GM23338 (cell line): ENCODE results near the gene SKP1. TPM values are rescaled to one million over a fixed set of nuclear protein-coding genes. Genes with fewer than 3 reads are reported as not detected.

ENCODE experiments used
- ATAC-seq: fragments of 200-7000 bp; cut with Tn5 transposase; 3 replicates; pipeline ENCODE4 v1.9.1; 2020
- DNase-seq: peaks from one replicate; pipeline ENCODE4 v3.0.0-alpha.2; 2015; ENCODE audit warnings: low spot score
- H2AFZ ChIP-seq: fragments of 200-600 bp; sonication (generic); 2 replicates; pipeline ENCODE4 v1.8.0; 2016; ENCODE audit warnings: antibody characterized with exemption, mild to moderate bottlenecking, moderate library complexity
- H3F3A ChIP-seq: fragments of 200-600 bp; sonication (generic); replicated peaks from 2 replicates; pipeline ENCODE4 v1.8.0; 2017; ENCODE audit warnings: antibody characterized with exemption, mixed run types, low read depth
- H3K27ac ChIP-seq: fragments of 200-600 bp; sonication (generic); 2 replicates; pipeline ENCODE4 v1.6.1; 2016; ENCODE audit warnings: low read depth
- H3K27me3 ChIP-seq: fragments of 200-600 bp; sonication (generic); 2 replicates; pipeline ENCODE4 v1.8.0; 2016; ENCODE audit warnings: mild to moderate bottlenecking, mixed run types, moderate library complexity; ENCODE audit not compliant: insufficient read depth
- H3K36me3 ChIP-seq: fragments of 200-600 bp; sonication (generic); 2 replicates; pipeline ENCODE4 v1.8.0; 2016; ENCODE audit warnings: mild to moderate bottlenecking; ENCODE audit not compliant: insufficient read depth
- H3K4me1 ChIP-seq: fragments of 200-600 bp; sonication (generic); 2 replicates; pipeline ENCODE4 v1.8.0; 2016; ENCODE audit warnings: mild to moderate bottlenecking, moderate library complexity; ENCODE audit not compliant: insufficient read depth
- H3K4me2 ChIP-seq: fragments of 200-600 bp; sonication (generic); 2 replicates; pipeline ENCODE4 v1.7.1; 2017; ENCODE audit warnings: mixed run types
- H3K4me3 ChIP-seq: fragments of 200-600 bp; sonication (generic); 2 replicates; pipeline ENCODE4 v1.6.1; 2016; ENCODE audit warnings: mixed run types
- H3K79me2 ChIP-seq: fragments of 200-600 bp; sonication (generic); replicated peaks from 2 replicates; pipeline ENCODE4 v1.8.0; 2017; ENCODE audit warnings: mild to moderate bottlenecking; ENCODE audit not compliant: insufficient read depth
- H3K9me2 ChIP-seq: fragments of 200-600 bp; sonication (generic); 2 replicates; pipeline ENCODE4 v1.8.0; 2017; ENCODE audit not compliant: insufficient read depth
- H4K20me1 ChIP-seq: fragments of 200-600 bp; sonication (generic); replicated peaks from 2 replicates; pipeline ENCODE4 v1.8.0; 2017; ENCODE audit warnings: mild to moderate bottlenecking; ENCODE audit not compliant: insufficient read depth
- H3K27ac Mint-ChIP-seq: 2 replicates; pipeline ENCODE4 v1.8.0; 2020; ENCODE audit warnings: inconsistent platforms, mild to moderate bottlenecking, moderate library complexity, mixed read lengths
- H3K27me3 Mint-ChIP-seq: 3 replicates; pipeline ENCODE4 v1.8.0; 2022; ENCODE audit warnings: low read depth, mild to moderate bottlenecking, moderate library complexity, mixed read lengths, inconsistent platforms; ENCODE audit not compliant: insufficient read depth, poor library complexity
- H3K36me3 Mint-ChIP-seq: 3 replicates; pipeline ENCODE4 v1.8.0; 2021; ENCODE audit warnings: low read depth, mild to moderate bottlenecking, inconsistent platforms, moderate library complexity, mixed read lengths
- H3K4me1 Mint-ChIP-seq: 3 replicates; pipeline ENCODE4 v1.8.0; 2020; ENCODE audit warnings: mild to moderate bottlenecking, inconsistent platforms, mixed read lengths
- H3K4me3 Mint-ChIP-seq: 3 replicates; pipeline ENCODE4 v1.8.0; 2021; ENCODE audit warnings: moderate library complexity, mild to moderate bottlenecking, inconsistent platforms, mixed read lengths
- H3K9me3 Mint-ChIP-seq: 3 replicates; pipeline ENCODE4 v1.8.0; 2020; ENCODE audit warnings: moderate library complexity, mild to moderate bottlenecking, inconsistent platforms, mixed read lengths
- CREB1 ChIP-seq: fragments of 250-450 bp; sonication (Bioruptor Pico); IDR thresholded peaks from 2 replicates; pipeline ENCODE4 v1.5.0; 2020; ENCODE audit warnings: low read depth, mild to moderate bottlenecking, moderate library complexity
- ETS1 ChIP-seq: IDR thresholded peaks from 2 replicates; pipeline ENCODE4 v1.6.1; 2016; ENCODE audit warnings: antibody characterized with exemption
- EZH2 ChIP-seq: fragments of 200-600 bp; sonication (generic); IDR thresholded peaks from one replicate; pipeline ENCODE4 v1.8.0; 2017; ENCODE audit warnings: antibody characterized with exemption, mild to moderate bottlenecking, low read depth; ENCODE audit not compliant: unreplicated experiment
- EZH2phosphoT487 ChIP-seq: fragments of 200-600 bp; sonication (generic); IDR thresholded peaks from one replicate; pipeline ENCODE4 v1.8.1; 2018; ENCODE audit warnings: antibody characterized with exemption; ENCODE audit not compliant: unreplicated experiment
- JUNB ChIP-seq: IDR thresholded peaks from one replicate; pipeline ENCODE4 v1.6.1; 2016; ENCODE audit warnings: antibody characterized with exemption; ENCODE audit not compliant: unreplicated experiment
- NANOG ChIP-seq: IDR thresholded peaks from 2 replicates; pipeline ENCODE4 v1.6.1; 2016; ENCODE audit warnings: antibody characterized with exemption, borderline replicate concordance
- POLR2AphosphoS5 ChIP-seq: IDR thresholded peaks from 2 replicates; pipeline ENCODE4 v1.6.1; 2016; ENCODE audit warnings: antibody characterized with exemption, low read depth
- REST ChIP-seq: IDR thresholded peaks from one replicate; pipeline ENCODE4 v1.6.1; 2018; ENCODE audit warnings: antibody characterized with exemption; ENCODE audit not compliant: unreplicated experiment
- STAT1 ChIP-seq: IDR thresholded peaks from one replicate; pipeline ENCODE4 v1.6.1; 2016; ENCODE audit warnings: antibody characterized with exemption; ENCODE audit not compliant: unreplicated experiment
- ZNF114 ChIP-seq: fragments of 250-450 bp; sonication (Bioruptor Pico); IDR thresholded peaks from 2 replicates; pipeline ENCODE4 v1.5.0; 2020; ENCODE audit warnings: mild to moderate bottlenecking, moderate library complexity
- ZNF331 ChIP-seq: fragments of 250-450 bp; sonication (Bioruptor Pico); IDR thresholded peaks from 2 replicates; pipeline ENCODE4 v1.5.0; 2020; ENCODE audit warnings: low read depth, mild to moderate bottlenecking, moderate library complexity
- ZNF462 ChIP-seq: fragments of 250-450 bp; sonication (Bioruptor Pico); IDR thresholded peaks from 2 replicates; pipeline ENCODE4 v1.5.0; 2020; ENCODE audit warnings: mild to moderate bottlenecking, moderate library complexity
- polyA plus RNA-seq: library from polyadenylated mRNA; unstranded; fragments of >200 nt; fragmentation: Nextera tagmentation; extraction: Ambion mirVana; gene quantifications from 2 replicates; pipeline ENCODE4 v1.2.1, GENCODE V29; 2016
- total RNA-seq: library from RNA; depleted of rRNA; stranded (reverse); fragments of >200 nt; shearing (Covaris generic); gene quantifications from 2 replicates; pipeline ENCODE4 v1.2.3, GENCODE V29; 2014
- TF ChIP-seq, protein P1 (sequence below), 2 experiments: fragments of 200-600 bp in 1 of 2; sonication (generic) in 1 of 2; conservative IDR thresholded peaks; 2 replicates each; pipeline versions ENCODE4 v1.5.1 to v1.6.1; 2016 to 2017; ENCODE audit warnings: antibody characterized with exemption in 2 of 2, low read depth in 2 of 2, mild to moderate bottlenecking in 2 of 2, moderate library complexity in 1 of 2

SKP1 gene
- total and polyA plus RNA-seq, 2 experiments from 2014 or later, result 244 to 440 TPM

DNA sequence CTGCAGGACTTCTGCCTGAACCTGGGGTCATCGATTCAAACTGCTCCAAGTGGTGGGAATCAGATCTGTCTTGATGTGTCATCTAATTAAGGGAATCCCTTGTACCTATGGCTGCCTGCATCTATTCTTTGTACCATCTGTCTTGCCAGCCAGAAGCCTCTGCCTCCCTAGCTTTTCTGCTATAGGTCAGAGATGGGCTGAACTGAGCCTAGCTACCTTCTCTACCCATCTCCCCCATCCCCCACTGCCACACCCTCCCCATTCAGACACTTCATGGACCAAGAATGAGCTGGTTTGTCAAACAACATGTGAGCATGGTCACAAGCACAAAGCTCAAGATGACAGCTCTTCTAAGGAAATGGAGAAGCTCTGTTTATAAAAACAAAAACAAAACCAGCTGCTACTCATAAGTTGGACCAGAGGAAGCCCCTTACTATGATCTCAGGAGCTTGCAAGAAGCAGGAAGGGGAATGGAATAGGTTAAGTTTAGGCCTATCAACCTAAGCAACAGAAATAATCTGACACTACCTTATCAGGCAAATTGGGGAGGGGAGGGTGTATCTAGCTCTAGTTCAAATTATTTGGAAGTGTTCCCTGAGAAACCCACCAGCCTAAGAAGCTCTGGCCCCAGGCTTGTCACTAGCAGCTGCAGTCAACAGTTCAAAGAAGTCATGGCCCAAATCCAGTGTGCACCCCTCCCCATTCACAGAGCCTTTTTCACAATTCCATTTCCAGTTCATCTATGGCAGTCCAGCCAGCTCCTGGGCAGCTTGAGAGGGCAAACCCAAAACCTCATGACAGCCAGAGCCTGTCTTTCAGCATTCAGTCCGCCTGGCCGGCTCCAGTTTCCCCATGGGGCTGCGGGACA is 29.9 kb downstream of the SKP1 start:
- Histone ChIP-seq H2AFZ (no peak overlapping the region), H3K4me1 (0 out of 2 replicates have a peak, but pooled peaks cover 6% of the 10 kb centered on the region), H3K4me3 (no peak overlapping the region), H3F3A (peaks cover 8% of the 10 kb centered on the region; the same call in 1 of the 2 replicates), H3K36me3 (peaks cover 9% of the 10 kb centered on the region), H3K4me2 (no peak overlapping the region), H4K20me1 (peaks cover 35% of the 10 kb centered on the region), H3K27me3 (no peaks in the 10 kb centered on the region), H3K79me2 (peaks cover 11% of the 10 kb centered on the region), H3K9me2 (no peaks in the 10 kb centered on the region), H3K27ac (0 out of 2 replicates have a peak overlapping the region, but pooled peaks have one; percentile 39)
- ATAC-seq, result no peak
- no peak for DNase-seq
- H3K27ac Mint-ChIP-seq, result 0 out of 2 replicates have a peak overlapping the region, but pooled peaks have one; percentile 36
- TF ChIP-seq, protein P1, sequence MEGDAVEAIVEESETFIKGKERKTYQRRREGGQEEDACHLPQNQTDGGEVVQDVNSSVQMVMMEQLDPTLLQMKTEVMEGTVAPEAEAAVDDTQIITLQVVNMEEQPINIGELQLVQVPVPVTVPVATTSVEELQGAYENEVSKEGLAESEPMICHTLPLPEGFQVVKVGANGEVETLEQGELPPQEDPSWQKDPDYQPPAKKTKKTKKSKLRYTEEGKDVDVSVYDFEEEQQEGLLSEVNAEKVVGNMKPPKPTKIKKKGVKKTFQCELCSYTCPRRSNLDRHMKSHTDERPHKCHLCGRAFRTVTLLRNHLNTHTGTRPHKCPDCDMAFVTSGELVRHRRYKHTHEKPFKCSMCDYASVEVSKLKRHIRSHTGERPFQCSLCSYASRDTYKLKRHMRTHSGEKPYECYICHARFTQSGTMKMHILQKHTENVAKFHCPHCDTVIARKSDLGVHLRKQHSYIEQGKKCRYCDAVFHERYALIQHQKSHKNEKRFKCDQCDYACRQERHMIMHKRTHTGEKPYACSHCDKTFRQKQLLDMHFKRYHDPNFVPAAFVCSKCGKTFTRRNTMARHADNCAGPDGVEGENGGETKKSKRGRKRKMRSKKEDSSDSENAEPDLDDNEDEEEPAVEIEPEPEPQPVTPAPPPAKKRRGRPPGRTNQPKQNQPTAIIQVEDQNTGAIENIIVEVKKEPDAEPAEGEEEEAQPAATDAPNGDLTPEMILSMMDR (conservative IDR thresholded peaks at IDR 0.05; ENCODE audit: low read depth in 2 of 2), result no peak
- TF ChIP-seq JUNB, result no peak
- no peak for TF ChIP-seq POLR2AphosphoS5
- TF ChIP-seq ZNF331 (CRISPR knock-in tag), result no peak
- TF ChIP-seq REST, result no peak
- no peak for TF ChIP-seq ETS1
- TF ChIP-seq CREB1 (CRISPR knock-in tag), result no peak
- no peak for TF ChIP-seq STAT1
- no peak for TF ChIP-seq EZH2phosphoT487
- TF ChIP-seq NANOG, result no peak
- TF ChIP-seq ZNF462 (CRISPR knock-in tag), result no peak
- no peak for TF ChIP-seq EZH2
- TF ChIP-seq ZNF114 (CRISPR knock-in tag), result no peak
- peaks cover 6% of the 10 kb centered on the region for H3K27me3 Mint-ChIP-seq
- peaks cover 39% of the 10 kb centered on the region for H3K36me3 Mint-ChIP-seq
- no peaks in the 10 kb centered on the region for H3K4me1 Mint-ChIP-seq
- no peaks in the 10 kb centered on the region for H3K9me3 Mint-ChIP-seq
- no peak overlapping the region for H3K4me3 Mint-ChIP-seq
